Pulmonary artery endothelial cell (primary cell): Measurements from ENCODE around the gene HSD11B1L. TPM values are rescaled to one million over a fixed set of nuclear protein-coding genes. Genes with fewer than 3 reads are reported as not detected.

Experiments
- DNase-seq: peaks from one replicate; pipeline ENCODE4 v3.0.0-alpha.2; 2011; ENCODE audit warnings: low read depth, low spot score
- total RNA-seq: library from RNA; depleted of rRNA; stranded (reverse); fragments of >200 nt; gene quantifications from 2 replicates; pipeline ENCODE4 v1.2.3, GENCODE V29; 2014

Gene HSD11B1L
- total RNA-seq, 1 donor from 2014 or later = 6.5 TPM

DNA sequence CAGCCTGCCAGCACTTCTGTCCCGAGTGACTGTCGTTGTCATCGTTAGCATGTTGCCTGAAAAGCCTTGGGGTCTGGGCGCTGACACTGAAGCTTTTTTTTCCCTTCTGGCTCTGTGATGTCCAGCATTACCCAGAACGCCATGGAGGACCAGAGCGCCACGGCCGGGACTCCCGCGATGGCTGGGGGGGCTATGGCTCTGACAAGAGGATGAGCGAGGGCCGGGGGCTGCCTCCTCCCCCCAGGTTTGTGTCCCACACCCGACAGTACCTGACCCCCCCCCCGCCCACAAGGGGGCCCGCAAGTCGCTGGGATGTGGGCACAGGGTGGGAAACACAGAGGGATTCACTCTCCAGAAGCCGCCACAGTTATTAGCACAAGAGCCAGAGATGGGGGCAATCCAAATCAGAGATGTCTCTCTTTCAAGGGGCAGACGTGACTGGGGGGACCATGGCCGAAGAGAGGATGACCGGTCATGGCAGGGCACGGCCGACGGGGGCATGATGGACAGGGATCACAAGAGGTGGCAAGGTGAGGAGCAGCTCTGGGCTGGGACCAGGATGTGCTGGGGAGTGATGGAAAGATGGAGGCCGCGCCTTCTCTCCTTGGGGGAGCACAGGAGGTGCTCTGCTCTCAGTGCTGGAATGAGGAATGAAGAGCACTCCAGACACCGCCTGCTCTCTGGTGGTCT, 13.8 kb upstream of the HSD11B1L start:
- DNase-seq = no peak

DNA sequence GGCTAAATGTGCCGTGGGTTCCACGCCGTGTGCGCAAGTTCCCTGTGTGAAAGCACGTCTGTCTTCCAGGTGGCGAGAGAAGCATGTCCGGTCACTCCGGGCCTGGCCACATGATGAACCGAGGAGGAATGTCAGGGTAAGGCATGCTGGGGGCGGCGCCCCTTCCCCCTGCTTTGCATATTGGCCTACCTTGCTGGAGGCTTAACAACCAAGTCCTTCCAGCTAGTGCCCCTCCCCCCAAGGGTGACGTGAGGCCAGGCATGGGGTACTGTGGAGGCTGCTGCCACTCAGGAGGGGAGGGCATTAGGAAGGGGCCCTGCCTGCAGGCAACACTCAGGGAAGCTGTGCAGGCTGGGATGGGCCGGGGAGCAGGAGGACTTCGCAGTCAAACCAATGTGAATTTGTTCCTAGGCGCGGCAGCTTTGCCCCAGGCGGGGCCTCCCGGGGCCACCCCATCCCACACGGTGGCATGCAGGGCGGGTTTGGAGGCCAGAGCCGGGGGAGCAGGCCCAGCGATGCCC, 13.0 kb upstream of the HSD11B1L start:
- DNase-seq = no peak

DNA sequence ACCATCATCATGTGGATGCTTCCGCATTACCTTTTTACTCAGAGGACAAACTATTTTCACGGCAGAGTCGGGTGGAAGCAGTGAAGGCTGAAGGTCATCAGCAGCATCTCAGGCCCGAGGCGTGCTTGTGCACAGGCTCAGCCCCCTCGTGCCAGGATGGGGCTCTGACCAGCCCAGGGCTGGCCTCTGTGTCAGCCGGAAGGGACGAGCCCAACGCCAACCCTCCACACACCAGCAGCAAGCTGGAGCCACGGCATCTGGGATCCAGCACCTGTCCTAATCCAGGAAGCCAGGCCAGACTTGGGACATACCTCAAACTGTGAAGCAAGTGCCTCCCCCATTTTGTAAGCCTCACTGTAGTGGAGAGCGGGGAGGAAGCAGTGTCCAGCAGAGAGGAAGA, 11.6 kb upstream of the HSD11B1L start:
- DNase-seq = no peak

GRCh38 chr19:5671600-5671999, 9.2 kb upstream of the HSD11B1L start:
- DNase-seq = no peak

DNA sequence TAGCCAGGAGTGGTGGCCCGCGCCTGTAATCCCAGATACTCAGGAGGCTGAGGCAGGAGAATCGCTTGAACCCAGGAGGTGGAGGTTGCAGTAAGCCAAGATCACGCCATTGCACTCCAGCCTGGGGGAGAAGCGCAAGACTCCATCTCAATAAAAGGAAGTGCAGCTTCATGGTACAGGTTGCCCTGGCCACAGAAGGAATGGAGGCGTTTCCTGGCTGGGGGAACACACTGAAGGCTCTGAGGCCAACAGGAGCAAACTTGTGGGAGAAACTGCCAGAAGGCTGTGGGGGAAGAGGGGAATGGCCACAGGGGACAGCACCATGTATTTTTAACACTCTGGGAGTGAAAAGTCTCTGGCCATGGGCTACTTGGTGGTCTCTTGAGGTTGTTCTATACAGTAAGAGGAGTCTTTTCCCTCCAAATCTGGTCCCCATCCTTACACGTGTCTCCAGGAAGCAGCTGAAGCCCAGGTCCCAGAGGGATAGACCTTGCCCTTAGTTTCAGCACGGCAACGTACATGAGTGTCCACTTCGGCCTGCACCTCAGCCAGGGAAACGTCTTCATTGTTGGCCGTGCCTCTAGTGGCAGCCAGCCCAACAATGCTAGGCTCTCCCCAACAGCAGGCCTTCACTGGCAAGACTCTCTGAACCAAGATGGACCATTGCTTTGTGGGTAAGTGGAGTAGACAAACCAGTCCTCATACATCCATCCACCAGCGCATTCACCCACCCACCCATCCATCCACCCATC, 7.9 kb upstream of the HSD11B1L start:
- no peak for DNase-seq

DNA sequence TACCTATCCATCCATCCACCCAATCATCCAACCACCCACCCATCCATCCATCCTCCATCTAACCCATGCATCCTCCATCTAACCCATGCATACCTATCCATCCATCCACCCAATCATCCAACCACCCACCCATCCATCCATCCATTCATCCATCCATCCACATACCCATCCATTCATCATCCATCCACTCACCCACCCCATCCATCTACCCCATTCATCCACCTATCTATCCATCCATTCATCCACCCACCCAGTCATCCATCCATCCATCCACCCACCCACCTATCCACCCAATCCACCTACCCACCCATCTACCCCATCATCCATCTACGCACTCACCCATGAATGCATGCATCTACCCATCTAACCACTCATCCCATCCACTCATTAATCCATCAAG, 7.1 kb upstream of the HSD11B1L start:
- no peak for DNase-seq

GRCh38 chr19:5674714-5675113, 6.1 kb upstream of the HSD11B1L start:
- no peak for DNase-seq

- no peak for DNase-seq
Measured at GRCh38 chr19:5676105-5676771, 4.6 kb upstream of the HSD11B1L start.

DNA sequence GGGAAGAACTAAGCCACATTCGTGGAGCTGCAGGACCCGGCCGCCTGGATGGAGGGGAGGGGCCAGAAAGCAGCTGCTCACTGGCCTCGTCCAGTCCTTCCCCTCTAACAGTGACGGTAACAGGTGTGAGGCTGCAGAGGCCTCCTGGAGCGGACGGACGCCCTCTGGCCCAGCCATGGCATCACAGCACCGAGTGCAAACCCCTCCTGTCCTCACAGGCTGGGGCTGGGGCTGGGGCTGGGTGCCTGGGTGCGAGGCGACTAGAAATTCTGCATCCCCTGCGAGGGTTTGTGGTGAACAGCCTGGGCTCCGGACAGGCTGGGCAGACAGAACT, 4.1 kb upstream of the HSD11B1L start:
- no peak for DNase-seq

DNA sequence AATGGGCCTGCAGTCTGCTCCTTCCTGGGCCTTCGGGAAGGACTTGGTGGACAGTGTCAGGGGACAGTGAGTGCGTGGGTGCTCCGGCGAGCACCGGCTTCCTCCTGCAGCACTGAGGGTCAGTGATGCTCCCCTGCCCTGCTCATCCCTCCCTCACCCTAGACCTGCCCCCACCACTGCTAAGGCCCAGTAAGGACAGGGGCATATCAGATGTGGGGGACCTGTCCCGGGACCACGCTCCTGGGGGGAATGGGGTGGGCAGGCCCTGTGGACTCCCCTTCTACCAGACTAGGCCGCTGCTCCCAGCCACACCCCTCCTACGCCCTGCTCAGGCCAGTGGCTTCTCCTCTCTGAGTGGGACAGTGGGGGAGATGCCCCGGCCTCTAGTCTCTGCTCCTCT, 3.7 kb upstream of the HSD11B1L start:
- DNase-seq = no peak

DNA sequence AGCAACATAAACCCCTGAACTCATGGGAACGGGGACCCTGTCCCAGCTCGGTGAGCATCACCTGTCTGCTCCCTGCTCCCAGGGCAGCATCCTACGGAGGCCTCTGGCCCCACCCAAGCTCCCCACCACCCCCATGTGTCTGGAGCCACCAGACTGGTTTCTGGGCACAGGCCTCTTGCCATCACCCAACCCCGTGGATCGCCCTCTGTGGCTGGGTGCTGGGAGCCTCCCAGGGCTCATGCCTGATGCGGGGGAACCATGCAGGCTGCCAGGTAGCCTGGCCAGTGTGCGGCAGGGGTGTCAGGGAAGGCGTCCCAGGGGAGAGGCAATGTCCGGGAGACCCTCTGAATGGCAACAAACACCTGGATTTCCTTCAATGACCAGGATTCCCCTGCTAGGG, 3.2 kb upstream of the HSD11B1L start:
- DNase-seq = no peak

- no peak for DNase-seq
Measured at GRCh38 chr19:5678071-5678718, 2.6 kb upstream of the HSD11B1L start.

- DNase-seq = no peak
Measured at GRCh38 chr19:5679289-5680083, 1.3 kb upstream of the HSD11B1L start.

GRCh38 chr19:5680084-5680436, 767 bp upstream of the HSD11B1L start:
- no peak for DNase-seq

DNA sequence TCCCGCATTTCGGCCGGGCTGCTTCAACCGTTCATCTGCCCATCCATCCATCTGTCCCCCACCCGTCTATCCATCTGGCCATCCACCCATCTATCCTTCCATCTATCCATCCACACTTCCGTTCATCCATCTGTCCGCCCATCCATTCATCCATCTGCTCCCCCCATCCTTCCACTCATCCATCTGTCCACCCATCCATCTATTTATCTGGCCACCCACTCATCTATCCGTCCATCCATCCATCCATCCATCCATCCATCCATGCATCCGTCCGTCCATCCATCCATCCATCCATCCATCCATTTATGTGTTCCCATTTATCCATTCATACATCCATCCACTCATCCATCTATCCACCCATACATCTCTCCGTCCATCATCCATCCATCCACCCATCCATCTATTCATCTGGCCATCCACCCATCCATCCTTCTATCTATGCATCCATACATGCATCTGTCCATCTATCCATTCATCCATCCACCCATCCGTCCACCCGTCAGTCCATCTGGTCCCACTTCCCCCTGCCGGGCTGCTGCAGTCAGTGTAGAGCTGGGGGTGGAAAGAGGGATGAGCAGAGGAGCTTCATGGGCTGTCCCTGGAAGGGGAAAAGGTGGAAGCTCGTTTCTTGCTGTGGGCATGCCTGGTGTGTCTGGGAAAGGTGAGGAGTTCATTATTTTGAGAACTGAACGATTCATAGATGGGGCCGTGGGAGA, 722 bp downstream of the HSD11B1L start:
- DNase-seq = no peak

DNA sequence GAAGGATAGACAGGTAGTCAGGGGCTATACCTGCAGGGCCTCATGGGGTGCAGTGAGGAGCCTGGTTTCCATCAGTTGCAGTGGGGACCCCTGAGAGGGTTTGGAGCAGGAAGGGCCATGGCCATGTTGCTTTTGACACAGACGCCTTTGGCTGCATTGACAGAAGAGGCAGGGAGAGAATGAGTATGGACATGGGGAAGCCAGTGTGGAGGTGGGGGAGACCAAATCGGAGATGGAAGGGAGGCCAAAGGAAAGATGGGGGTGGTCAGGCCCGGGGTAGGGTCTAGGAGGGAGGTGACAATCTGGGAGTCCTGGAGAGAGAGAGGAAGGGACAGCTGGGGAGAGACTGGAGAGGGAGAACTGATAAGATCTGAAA, 1.3 kb downstream of the HSD11B1L start:
- no peak for DNase-seq

GRCh38 chr19:5683177-5683886, 2.5 kb downstream of the HSD11B1L start:
- no peak for DNase-seq

GRCh38 chr19:5684694-5685430, 4.0 kb downstream of the HSD11B1L start:
- DNase-seq = no peak

DNA sequence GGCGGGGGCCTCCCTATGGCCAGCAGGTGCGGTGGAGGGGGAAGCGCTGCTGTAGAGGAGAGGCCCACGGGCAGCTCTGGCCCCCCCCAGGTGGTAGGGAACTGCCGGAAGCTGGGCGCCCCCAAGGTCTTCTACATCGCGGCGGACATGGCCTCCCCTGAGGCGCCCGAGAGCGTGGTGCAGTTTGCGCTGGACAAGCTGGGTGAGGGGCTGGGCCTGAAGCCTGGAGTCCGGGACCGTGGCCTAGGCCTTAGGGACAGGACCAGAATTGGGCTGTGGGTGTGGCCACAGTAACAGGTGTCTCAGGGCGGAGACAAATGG, 5.5 kb downstream of the HSD11B1L start:
- no peak for DNase-seq
